Measurements from ENCODE around the gene SPPL3.

SPPL3 gene

DNA sequence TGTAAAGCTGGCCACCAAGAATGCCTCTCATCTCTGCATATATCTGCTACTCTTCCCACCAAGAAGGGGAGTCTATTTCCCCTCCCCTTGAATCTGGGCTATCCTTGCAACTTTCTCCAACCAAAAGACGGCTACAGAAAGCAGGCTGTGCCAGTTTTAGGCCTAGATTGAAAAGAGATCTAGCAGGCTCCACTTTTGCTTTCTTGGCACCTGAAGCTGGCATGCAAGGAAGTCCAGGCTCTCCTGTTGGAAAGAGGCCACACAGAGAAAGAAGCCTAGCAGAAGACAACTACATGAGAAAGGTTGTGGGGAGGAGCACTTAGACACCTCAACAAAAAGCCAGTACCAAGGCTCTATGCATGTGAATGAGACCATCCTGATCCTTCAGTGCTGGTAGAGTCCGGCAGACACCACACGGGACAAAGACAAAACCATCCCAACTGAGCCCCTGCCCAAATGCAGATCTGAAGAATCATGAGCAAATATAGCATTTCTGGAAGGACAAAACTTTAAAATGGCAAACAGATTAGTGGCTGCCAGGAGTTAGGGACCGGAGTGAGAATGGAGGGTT is 68.0 kb downstream of the SPPL3 start:
- Histone ChIP-seq H3K27me3 (ENCODE audit: insufficient read depth, poor library complexity, severe bottlenecking) (no peaks in the 10 kb centered on the region), H3K4me3 (replicated peaks; ENCODE audit: insufficient read depth, low read length) (no peak overlapping the region), H3K27ac (replicated peaks) (no peak overlapping the region)
- no peak for DNase-seq (ENCODE audit: low read depth in 1 of 2, low spot score in 1 of 2)
- no peak for TF ChIP-seq GABPA (IDR thresholded peaks at IDR 0.05; ENCODE audit: low read depth)
- TF ChIP-seq POLR2AphosphoS5 (IDR thresholded peaks at IDR 0.05; ENCODE audit: low read depth), result no peak
- TF ChIP-seq, protein P1, sequence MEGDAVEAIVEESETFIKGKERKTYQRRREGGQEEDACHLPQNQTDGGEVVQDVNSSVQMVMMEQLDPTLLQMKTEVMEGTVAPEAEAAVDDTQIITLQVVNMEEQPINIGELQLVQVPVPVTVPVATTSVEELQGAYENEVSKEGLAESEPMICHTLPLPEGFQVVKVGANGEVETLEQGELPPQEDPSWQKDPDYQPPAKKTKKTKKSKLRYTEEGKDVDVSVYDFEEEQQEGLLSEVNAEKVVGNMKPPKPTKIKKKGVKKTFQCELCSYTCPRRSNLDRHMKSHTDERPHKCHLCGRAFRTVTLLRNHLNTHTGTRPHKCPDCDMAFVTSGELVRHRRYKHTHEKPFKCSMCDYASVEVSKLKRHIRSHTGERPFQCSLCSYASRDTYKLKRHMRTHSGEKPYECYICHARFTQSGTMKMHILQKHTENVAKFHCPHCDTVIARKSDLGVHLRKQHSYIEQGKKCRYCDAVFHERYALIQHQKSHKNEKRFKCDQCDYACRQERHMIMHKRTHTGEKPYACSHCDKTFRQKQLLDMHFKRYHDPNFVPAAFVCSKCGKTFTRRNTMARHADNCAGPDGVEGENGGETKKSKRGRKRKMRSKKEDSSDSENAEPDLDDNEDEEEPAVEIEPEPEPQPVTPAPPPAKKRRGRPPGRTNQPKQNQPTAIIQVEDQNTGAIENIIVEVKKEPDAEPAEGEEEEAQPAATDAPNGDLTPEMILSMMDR (IDR thresholded peaks at IDR 0.05; ENCODE audit: insufficient read depth, low read length), result no peak
- TF ChIP-seq SPI1 (IDR thresholded peaks at IDR 0.05; ENCODE audit: borderline replicate concordance, low read depth), result no peak
- TF ChIP-seq, protein P2, sequence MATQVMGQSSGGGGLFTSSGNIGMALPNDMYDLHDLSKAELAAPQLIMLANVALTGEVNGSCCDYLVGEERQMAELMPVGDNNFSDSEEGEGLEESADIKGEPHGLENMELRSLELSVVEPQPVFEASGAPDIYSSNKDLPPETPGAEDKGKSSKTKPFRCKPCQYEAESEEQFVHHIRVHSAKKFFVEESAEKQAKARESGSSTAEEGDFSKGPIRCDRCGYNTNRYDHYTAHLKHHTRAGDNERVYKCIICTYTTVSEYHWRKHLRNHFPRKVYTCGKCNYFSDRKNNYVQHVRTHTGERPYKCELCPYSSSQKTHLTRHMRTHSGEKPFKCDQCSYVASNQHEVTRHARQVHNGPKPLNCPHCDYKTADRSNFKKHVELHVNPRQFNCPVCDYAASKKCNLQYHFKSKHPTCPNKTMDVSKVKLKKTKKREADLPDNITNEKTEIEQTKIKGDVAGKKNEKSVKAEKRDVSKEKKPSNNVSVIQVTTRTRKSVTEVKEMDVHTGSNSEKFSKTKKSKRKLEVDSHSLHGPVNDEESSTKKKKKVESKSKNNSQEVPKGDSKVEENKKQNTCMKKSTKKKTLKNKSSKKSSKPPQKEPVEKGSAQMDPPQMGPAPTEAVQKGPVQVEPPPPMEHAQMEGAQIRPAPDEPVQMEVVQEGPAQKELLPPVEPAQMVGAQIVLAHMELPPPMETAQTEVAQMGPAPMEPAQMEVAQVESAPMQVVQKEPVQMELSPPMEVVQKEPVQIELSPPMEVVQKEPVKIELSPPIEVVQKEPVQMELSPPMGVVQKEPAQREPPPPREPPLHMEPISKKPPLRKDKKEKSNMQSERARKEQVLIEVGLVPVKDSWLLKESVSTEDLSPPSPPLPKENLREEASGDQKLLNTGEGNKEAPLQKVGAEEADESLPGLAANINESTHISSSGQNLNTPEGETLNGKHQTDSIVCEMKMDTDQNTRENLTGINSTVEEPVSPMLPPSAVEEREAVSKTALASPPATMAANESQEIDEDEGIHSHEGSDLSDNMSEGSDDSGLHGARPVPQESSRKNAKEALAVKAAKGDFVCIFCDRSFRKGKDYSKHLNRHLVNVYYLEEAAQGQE (IDR thresholded peaks at IDR 0.05; ENCODE audit: insufficient replicate concordance, low read depth), result no peak

DNA sequence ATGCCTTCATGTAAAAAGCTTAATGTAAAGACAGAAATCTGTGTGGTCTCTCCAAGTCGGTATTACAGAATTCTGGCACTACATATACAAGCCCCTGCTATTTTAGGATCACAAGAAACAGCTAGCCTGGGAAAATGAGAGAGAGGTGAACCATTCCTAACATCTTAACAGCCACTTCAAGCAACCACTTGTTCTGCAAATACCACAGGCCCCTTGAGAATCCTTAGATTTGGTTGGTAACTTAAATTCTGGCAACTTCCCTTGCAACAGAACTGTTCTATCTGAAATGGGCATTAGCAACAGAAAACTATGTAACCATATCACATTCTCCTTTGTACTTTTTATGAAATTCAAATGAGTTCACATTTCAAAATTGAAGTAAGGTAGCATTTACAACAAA is 68.5 kb downstream of the SPPL3 start:
- TF ChIP-seq, protein P1 (IDR thresholded peaks at IDR 0.05; ENCODE audit: insufficient read depth, low read length), result no peak
- TF ChIP-seq GABPA (IDR thresholded peaks at IDR 0.05; ENCODE audit: low read depth), result no peak
- TF ChIP-seq, protein P2 (IDR thresholded peaks at IDR 0.05; ENCODE audit: insufficient replicate concordance, low read depth), result no peak
- Histone ChIP-seq H3K27me3 (ENCODE audit: insufficient read depth, poor library complexity, severe bottlenecking) (no peaks in the 10 kb centered on the region), H3K27ac (replicated peaks) (no peak overlapping the region), H3K4me3 (replicated peaks; ENCODE audit: insufficient read depth, low read length) (no peak overlapping the region)
- no peak for DNase-seq (ENCODE audit: low read depth in 1 of 2, low spot score in 1 of 2)

DNA sequence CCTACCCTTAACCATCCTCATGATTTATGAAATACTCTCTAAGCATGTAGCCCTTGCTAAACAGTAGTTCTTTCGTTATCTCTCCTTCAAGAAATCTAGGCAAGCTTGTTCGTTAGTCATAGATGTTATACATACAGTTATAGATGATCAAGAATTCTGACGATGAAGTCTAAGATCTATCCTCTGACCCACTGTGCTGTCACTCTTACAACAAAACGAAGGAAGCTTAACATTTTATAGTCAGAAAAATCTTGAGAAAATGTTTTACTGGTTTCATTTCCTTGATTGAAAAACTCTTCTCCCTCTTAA is 68.9 kb downstream of the SPPL3 start:
- H3K27me3 ChIP-seq (ENCODE audit: insufficient read depth, poor library complexity, severe bottlenecking), result no peaks in the 10 kb centered on the region
- no peak for DNase-seq (ENCODE audit: low read depth in 1 of 2, low spot score in 1 of 2)
- no peak overlapping the region for H3K4me3 ChIP-seq (replicated peaks; ENCODE audit: insufficient read depth, low read length)
- TF ChIP-seq, protein P1 (IDR thresholded peaks at IDR 0.05; ENCODE audit: insufficient read depth, low read length), result no peak
- no peak for TF ChIP-seq GABPA (IDR thresholded peaks at IDR 0.05; ENCODE audit: low read depth)
- no peak for TF ChIP-seq POLR2AphosphoS5 (IDR thresholded peaks at IDR 0.05; ENCODE audit: low read depth)
- TF ChIP-seq, protein P2 (IDR thresholded peaks at IDR 0.05; ENCODE audit: insufficient replicate concordance, low read depth), result no peak
- no peak for TF ChIP-seq SPI1 (IDR thresholded peaks at IDR 0.05; ENCODE audit: borderline replicate concordance, low read depth)
- H3K27ac ChIP-seq (replicated peaks), result no peak overlapping the region

Data from HL-60 (cell line).